ENCODE data around the gene ID4. TPM values are rescaled to one million over a fixed set of nuclear protein-coding genes. Genes with fewer than 3 reads are reported as not detected.

The ID4 gene, protein sequence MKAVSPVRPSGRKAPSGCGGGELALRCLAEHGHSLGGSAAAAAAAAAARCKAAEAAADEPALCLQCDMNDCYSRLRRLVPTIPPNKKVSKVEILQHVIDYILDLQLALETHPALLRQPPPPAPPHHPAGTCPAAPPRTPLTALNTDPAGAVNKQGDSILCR
- 100 to 1,000 TPM; 153 to 185 (median 174) TPM for polyA plus RNA-seq (ENCODE audit: insufficient read length in 4 of 4)

GRCh38 chr6:19836799-19837510 lies at the start of gene ID4:
Gene ID4 (plus strand): TSS chr6:19837370. CDS start chr6:19837755, 385 bp downstream.
- DNase-seq (ENCODE audit: low read depth in 4 of 4, low spot score in 3 of 4) = peak; percentile 89 to 96 (median 95)

DNA sequence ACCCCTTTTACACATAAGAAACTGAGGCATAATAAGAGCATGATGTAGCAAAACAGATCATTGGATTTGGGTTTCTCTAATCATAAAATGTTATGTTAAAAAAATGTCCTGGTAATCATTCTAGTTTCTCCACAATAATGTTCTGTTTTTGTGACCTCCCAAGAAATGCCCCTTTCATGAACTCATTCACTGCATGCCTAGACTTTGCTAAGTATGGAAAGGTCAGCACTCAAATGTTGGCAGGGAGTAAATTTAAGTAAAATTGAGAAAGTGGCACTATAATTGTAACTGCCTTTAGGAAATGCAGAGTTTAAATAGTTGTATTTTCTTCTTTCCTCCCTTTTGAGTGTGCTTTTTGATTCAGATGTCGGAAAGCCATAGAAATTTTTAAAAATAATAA lies 48.5 kb upstream of the ID4 start:
- DNase-seq (ENCODE audit: low read depth in 4 of 4, low spot score in 3 of 4) = no peak

GRCh38 chr6:19789100-19789803 lies 47.9 kb upstream of the ID4 start:
- no peak for DNase-seq (ENCODE audit: low read depth in 4 of 4, low spot score in 3 of 4)

DNA sequence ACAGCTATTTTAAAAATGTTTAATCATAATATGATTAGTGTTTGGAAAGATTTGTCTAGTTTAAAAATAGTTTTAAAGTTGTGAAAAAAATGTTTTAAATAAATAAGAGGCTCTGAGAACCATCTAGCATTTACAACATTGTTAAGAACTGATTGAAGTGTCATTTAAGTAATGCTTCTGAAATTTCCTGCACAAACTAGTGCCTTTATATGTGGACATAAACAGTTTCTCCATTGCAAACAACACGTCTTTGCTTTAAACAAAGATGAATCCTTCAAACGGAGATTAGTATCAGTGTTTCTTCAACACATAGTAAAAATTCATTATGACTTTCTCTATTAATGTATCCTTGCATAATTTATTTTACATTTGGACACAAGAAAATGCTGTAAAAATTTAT lies 45.9 kb upstream of the ID4 start:
- DNase-seq (ENCODE audit: low read depth in 4 of 4, low spot score in 3 of 4) = no peak

DNA sequence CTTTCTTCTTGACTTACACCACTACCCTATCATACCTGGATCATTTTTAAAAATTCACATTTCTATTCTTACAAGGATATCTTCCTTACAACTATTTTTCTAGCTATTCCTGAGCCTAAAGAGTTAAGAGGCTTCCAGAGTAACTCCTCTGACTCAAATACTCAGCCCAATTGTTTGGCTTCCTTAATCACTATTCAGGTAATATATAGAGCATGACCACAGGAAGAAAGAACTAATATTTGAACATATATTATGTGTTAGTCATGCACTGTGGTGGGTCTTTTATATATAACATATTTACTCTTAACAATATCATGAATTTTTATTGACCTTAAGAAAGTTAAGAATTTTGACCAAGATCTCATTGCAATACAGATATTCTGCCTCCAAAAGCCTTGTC lies 42.0 kb upstream of the ID4 start:
- no peak for DNase-seq (ENCODE audit: low read depth in 4 of 4, low spot score in 3 of 4)

DNA sequence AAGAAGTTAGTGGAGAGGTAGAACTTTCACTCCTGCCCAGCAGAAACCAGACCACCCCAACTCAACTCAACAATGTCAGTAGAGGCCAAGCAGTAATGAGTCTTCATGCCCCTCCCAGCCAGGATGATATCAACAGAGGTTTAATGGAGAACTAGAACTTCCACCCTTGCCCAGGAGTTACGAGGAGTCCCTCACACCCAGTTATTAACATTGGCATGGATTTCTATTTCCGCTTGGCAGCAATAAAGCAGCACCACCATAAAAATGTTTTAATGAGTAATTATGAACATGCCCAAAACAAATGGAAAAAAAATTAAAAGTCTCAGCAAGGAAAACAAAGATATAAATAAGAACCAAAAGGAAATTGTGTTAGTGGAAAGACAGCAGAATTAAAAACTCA lies 40.7 kb upstream of the ID4 start:
- DNase-seq (ENCODE audit: low read depth in 4 of 4, low spot score in 3 of 4) = no peak

DNA sequence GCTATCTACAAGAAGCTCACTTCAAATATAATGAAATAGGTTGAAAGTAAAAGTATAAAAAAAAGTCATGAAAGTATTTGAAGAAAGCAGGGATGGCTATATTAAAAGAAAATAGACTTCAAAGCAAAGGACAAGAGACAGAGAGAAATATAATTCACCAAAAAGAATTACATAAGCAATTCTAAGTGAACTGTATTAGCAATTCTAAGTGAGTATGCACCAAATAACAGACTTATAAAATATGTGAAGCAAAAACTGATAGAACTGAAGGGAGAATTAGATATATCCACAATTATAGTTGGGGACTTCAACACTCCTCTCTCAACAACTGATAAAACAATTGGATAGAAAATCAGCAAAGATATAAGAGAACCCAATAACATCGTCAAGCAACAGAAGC lies 38.8 kb upstream of the ID4 start:
- no peak for DNase-seq (ENCODE audit: low read depth in 4 of 4, low spot score in 3 of 4)

GRCh38 chr6:19802656-19803055 lies 34.5 kb upstream of the ID4 start:
- no peak for DNase-seq (ENCODE audit: low read depth in 4 of 4, low spot score in 3 of 4)

DNA sequence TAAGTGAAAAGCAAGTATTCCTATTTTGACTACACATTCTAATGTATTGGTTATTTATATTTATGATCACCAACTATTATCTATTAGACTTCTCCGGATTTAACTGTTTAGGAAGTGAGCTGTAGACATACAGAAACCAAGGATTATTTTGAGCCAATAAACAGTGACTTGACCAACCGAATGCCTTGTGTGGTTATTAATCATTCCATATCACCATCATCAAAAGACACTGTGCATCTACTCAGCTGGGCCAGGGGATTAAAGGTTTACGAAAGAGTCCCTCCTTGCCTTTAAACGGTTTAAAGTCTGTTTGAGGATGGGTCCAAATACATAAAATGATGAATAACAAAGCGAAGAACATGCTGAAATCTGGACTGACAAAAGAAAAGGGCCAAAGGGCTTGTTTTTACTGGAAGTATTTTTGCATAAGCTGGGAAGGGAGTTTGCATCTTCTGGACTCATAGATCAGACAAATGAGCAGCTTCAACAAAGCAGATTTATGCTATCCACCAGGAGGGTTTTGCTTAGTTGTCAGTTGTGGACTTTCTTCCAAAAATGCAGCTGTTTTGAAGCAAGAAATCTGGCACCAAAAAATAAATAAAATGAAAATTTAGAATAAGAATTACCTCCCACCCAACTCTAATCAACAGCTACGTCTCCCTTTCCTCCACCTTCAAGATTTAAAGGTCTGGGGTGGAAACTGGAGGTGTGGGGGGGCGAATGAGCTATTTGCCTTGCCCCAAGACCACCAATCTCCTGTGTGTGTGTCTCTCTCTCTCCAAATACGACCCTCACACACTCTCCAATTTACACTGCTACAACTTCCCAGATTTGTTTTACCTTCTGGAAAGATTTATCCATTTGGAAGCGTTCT lies 33.6 kb upstream of the ID4 start:
- DNase-seq (ENCODE audit: low read depth in 4 of 4, low spot score in 3 of 4) = peak; percentile 59 to 77 (median 68)

DNA sequence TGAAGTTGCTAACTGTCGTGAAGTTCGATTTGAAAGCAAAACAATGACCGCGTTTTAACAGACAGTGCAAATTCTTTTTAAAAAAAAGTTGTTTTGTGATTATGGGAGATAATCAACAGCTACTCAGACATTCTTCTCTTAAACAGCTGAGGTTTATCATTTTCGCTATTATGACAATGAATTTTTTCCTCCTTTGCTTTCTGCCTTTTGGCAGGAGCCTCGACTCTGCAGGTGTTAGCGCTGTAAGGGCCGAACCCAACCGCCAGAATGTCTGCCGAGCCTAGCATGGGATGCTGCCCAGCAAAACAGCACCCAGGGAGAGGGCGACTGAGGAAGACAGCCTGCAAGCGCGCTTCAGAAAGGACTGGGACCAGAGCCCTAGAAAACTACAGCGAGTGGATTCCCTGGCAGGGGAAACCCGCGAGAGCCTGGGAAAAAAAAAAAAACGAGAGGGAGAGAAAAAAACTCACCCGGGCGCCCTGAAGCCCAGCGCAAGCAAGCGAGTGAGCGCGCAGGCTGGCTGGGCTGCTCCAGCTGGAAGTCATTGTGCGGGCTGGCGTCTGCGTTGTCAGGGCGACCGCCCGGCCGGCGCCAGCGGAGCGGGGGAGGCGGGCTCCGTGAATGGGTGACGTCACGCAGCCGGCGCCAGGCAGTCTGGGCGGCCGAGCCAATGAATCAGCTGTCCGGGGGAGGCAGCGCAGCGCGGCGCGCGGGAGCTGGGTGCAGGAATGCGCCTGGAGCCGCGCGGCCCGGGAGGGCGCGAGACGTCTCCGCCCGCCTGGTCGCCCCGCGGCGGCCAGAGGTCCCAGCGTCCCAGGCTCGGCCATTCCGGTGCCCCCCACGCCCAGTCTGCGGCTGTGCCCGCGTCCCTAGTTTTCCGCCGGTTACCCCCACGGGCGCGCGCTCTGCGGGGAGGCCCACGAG lies 32.7 kb upstream of the ID4 start:
- peak; percentile 94 to 96 (median 94) for DNase-seq (ENCODE audit: low read depth in 4 of 4, low spot score in 3 of 4)

- no peak for DNase-seq (ENCODE audit: low read depth in 4 of 4, low spot score in 3 of 4)
Observed at GRCh38 chr6:19805129-19805481, 32.1 kb upstream of the ID4 start.

DNA sequence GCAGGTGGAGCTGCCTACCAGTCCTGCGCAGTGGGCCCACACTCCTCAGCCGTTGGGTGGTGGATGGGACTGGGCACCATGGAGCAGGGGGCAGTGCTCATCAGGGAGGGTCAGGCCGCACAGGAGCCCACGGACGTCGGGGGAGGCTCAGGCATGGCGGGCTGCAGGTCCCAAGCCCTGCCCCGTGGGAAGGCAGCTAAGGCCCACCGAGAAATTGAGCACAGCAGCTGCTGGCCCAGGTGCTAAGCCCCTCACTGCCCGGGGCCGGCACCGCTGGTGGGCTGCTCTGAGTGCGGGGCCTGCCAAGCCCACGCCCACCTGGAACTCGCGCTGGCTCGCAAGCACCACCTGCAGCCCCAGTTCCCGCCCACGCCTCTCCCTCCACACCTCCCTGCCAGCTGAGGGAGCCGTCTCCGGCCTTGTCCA lies 30.2 kb upstream of the ID4 start:
- DNase-seq (ENCODE audit: low read depth in 4 of 4, low spot score in 3 of 4) = no peak

- peak in 3 of 4 donors; percentile 43 to 69 (median 59) for DNase-seq (ENCODE audit: low read depth in 4 of 4, low spot score in 3 of 4)
Observed at GRCh38 chr6:19811397-19812079, 25.6 kb upstream of the ID4 start.

GRCh38 chr6:19812512-19813119 lies 24.6 kb upstream of the ID4 start:
- DNase-seq (ENCODE audit: low read depth in 4 of 4, low spot score in 3 of 4) = no peak

GRCh38 chr6:19818805-19819204 lies 18.4 kb upstream of the ID4 start:
- no peak for DNase-seq (ENCODE audit: low read depth in 4 of 4, low spot score in 3 of 4)

- DNase-seq (ENCODE audit: low read depth in 4 of 4, low spot score in 3 of 4) = no peak
Observed at GRCh38 chr6:19824058-19824807, 12.9 kb upstream of the ID4 start.

DNA sequence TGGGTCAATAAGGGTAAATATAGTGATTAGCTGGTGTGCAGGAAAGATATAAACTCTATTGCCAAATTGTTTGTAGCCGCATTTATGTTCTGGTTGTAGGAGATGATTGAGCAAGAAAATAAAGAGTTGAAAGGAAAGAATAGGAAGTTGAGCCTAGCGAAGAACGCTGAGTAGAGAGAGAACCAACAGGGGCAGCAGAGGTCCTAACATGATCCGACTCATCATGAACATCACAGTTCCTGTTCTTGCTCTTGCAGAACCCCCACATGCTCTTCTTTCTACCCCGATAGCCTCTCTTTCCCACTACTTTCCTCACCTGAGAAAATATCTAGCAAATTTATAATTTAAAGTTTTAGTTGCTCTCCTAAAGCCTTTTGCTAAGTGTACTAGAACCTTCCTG lies 9.9 kb upstream of the ID4 start:
- DNase-seq (ENCODE audit: low read depth in 4 of 4, low spot score in 3 of 4) = no peak

DNA sequence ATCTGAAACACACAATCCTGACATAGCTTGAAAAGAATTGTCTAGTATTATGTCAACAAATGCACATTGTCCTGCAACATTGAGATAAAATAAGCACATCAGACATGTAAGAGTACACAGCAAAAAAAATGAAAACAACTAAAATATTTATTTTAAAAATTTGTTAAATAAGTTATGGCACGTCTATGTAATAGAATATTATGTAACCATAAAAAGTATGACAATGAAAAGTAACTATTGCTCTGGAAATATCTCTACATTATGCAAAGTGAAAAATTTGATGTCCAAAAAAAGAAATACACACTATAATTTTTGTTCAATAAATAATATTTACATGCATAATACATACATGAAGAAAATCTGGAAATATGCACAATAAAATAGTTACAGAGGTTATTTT lies 9.3 kb upstream of the ID4 start:
- no peak for DNase-seq (ENCODE audit: low read depth in 4 of 4, low spot score in 3 of 4)

Data from right renal pelvis (tissue), 4 donors.